Astrocyte (in vitro differentiated cells and primary cell): ENCODE data around the gene HSF2. TPM values are rescaled to one million over a fixed set of nuclear protein-coding genes. Genes with fewer than 3 reads are reported as not detected.

ENCODE experiments used
- DNase-seq: peaks from one replicate; pipeline ENCODE4 v3.0.0-alpha.2; 2010; ENCODE audit warnings: low read depth
- FAIRE-seq: peaks from 2 replicates; lab custom pipeline; 2011; peaks lifted over from hg19 to GRCh38; lab: Jason Lieb, UNC
- H2AFZ ChIP-seq: 2 replicates; pipeline ENCODE4 v1.6.0; 2012; ENCODE audit warnings: low read depth, low read length, inconsistent platforms
- H3K27ac ChIP-seq: 2 replicates; pipeline ENCODE4 v1.5.1; 2011; ENCODE audit warnings: low read depth, low read length, inconsistent platforms
- H3K27me3 ChIP-seq: 2 replicates; pipeline ENCODE4 v1.6.0; 2011; ENCODE audit warnings: low read length, inconsistent platforms; ENCODE audit not compliant: insufficient read depth
- H3K36me3 ChIP-seq: 2 replicates; pipeline ENCODE4 v1.5.1; 2011; ENCODE audit warnings: low read length, inconsistent platforms; ENCODE audit not compliant: insufficient read depth
- H3K4me1 ChIP-seq: 2 replicates; pipeline ENCODE4 v1.5.1; 2011; ENCODE audit warnings: low read length, inconsistent platforms; ENCODE audit not compliant: insufficient read depth
- H3K4me2 ChIP-seq: 2 replicates; pipeline ENCODE4 v1.6.0; 2012; ENCODE audit warnings: low read length, inconsistent platforms
- H3K4me3 ChIP-seq: 2 replicates; pipeline ENCODE4 v1.5.1; 2011; ENCODE audit warnings: low read depth, mild to moderate bottlenecking, low read length, inconsistent platforms; ENCODE audit not compliant: insufficient read depth
- H3K79me2 ChIP-seq: 2 replicates; pipeline ENCODE4 v1.6.0; 2012; ENCODE audit warnings: mild to moderate bottlenecking, low read length, inconsistent platforms; ENCODE audit not compliant: insufficient read depth
- H3K9ac ChIP-seq: 2 replicates; pipeline ENCODE4 v1.6.0; 2012; ENCODE audit warnings: mild to moderate bottlenecking, low read length, inconsistent platforms
- H3K9me3 ChIP-seq: 2 replicates; pipeline ENCODE4 v1.5.1; 2012; ENCODE audit warnings: low read depth, mild to moderate bottlenecking, low read length, inconsistent platforms; ENCODE audit not compliant: insufficient read depth
- H4K20me1 ChIP-seq: 2 replicates; pipeline ENCODE4 v1.6.0; 2012; ENCODE audit warnings: low read length, inconsistent platforms; ENCODE audit not compliant: insufficient read depth
- H3K27ac Mint-ChIP-seq: one replicate; pipeline ENCODE4 v1.8.0; 2021; ENCODE audit warnings: mild to moderate bottlenecking, mixed read lengths; ENCODE audit not compliant: unreplicated experiment
- H3K27me3 Mint-ChIP-seq: one replicate; pipeline ENCODE4 v1.8.0; 2021; ENCODE audit warnings: low read depth, mixed read lengths; ENCODE audit not compliant: unreplicated experiment
- H3K36me3 Mint-ChIP-seq: one replicate; pipeline ENCODE4 v1.8.0; 2021; ENCODE audit warnings: low read depth, mixed read lengths; ENCODE audit not compliant: unreplicated experiment
- H3K4me1 Mint-ChIP-seq: one replicate; pipeline ENCODE4 v1.8.0; 2021; ENCODE audit warnings: low read depth, mixed read lengths; ENCODE audit not compliant: unreplicated experiment
- H3K4me3 Mint-ChIP-seq: one replicate; pipeline ENCODE4 v1.8.0; 2021; ENCODE audit warnings: mild to moderate bottlenecking, moderate library complexity, mixed read lengths; ENCODE audit not compliant: unreplicated experiment
- H3K9me3 Mint-ChIP-seq: one replicate; pipeline ENCODE4 v1.8.0; 2021; ENCODE audit warnings: mild to moderate bottlenecking, mixed read lengths; ENCODE audit not compliant: unreplicated experiment
- CTCF ChIP-seq: IDR thresholded peaks from 2 replicates; pipeline ENCODE4 v1.5.1; 2011; ENCODE audit warnings: low read depth, mild to moderate bottlenecking, inconsistent platforms, low read length, moderate library complexity; ENCODE audit not compliant: insufficient read depth
- EZH2 ChIP-seq: IDR thresholded peaks from 2 replicates; pipeline ENCODE4 v1.6.1; 2012; ENCODE audit warnings: mild to moderate bottlenecking, low read length, inconsistent platforms; ENCODE audit not compliant: insufficient read depth
- total RNA-seq: library from RNA; stranded (reverse); gene quantifications from 2 replicates; pipeline ENCODE4 v1.2.1, GENCODE V29; 2021

Gene HSF2
- total RNA-seq, 1 donor from 2014 or later: 9.2 TPM

GRCh38 chr6:122360809-122361208 lies 38.6 kb upstream of the HSF2 start:
- TF ChIP-seq CTCF (no peak), EZH2 (no peak)
- H2AFZ ChIP-seq: no peak overlapping the region
- no peaks in the 10 kb centered on the region for H3K4me1 Mint-ChIP-seq
- H3K4me3 ChIP-seq: no peak overlapping the region
- H4K20me1 ChIP-seq: no peaks in the 10 kb centered on the region
- no peaks in the 10 kb centered on the region for H3K36me3 ChIP-seq
- H3K4me1 ChIP-seq: no peaks in the 10 kb centered on the region
- H3K27me3 ChIP-seq: no peaks in the 10 kb centered on the region
- H3K36me3 Mint-ChIP-seq: no peaks in the 10 kb centered on the region
- FAIRE-seq (no peak), DNase-seq (no peak)
- no peaks in the 10 kb centered on the region for H3K79me2 ChIP-seq
- H3K27ac Mint-ChIP-seq: no peak overlapping the region
- no peaks in the 10 kb centered on the region for H3K9me3 ChIP-seq
- H3K9me3 Mint-ChIP-seq: no peaks in the 10 kb centered on the region
- no peak overlapping the region for H3K4me2 ChIP-seq
- H3K9ac ChIP-seq: no peak overlapping the region
- no peak overlapping the region for H3K4me3 Mint-ChIP-seq
- no peaks in the 10 kb centered on the region for H3K27me3 Mint-ChIP-seq
- H3K27ac ChIP-seq: no peak overlapping the region

- Histone ChIP-seq H3K36me3 (no peaks in the 10 kb centered on the region), H3K9ac (no peak overlapping the region), H3K9me3 (no peaks in the 10 kb centered on the region), H3K4me1 (no peaks in the 10 kb centered on the region), H3K4me3 (no peak overlapping the region), H3K27ac (no peak overlapping the region), H3K4me2 (no peak overlapping the region), H2AFZ (no peak overlapping the region), H4K20me1 (no peaks in the 10 kb centered on the region), H3K27me3 (no peaks in the 10 kb centered on the region), H3K79me2 (no peaks in the 10 kb centered on the region)
- Mint-ChIP-seq H3K4me3 (no peak overlapping the region), H3K27me3 (no peaks in the 10 kb centered on the region), H3K4me1 (no peaks in the 10 kb centered on the region), H3K27ac (no peak overlapping the region), H3K9me3 (no peaks in the 10 kb centered on the region), H3K36me3 (no peaks in the 10 kb centered on the region)
- no peak for TF ChIP-seq CTCF
- TF ChIP-seq EZH2: no peak
- no peak for DNase-seq
- no peak for FAIRE-seq
These were observed 38.0 kb upstream of the HSF2 start for GRCh38 chr6:122361314-122361979.

- Histone ChIP-seq H3K4me3 (no peak overlapping the region), H3K4me1 (no peaks in the 10 kb centered on the region), H2AFZ (no peak overlapping the region), H3K27ac (no peak overlapping the region), H3K9me3 (no peaks in the 10 kb centered on the region), H3K27me3 (no peaks in the 10 kb centered on the region), H4K20me1 (no peaks in the 10 kb centered on the region), H3K9ac (no peak overlapping the region), H3K79me2 (no peaks in the 10 kb centered on the region), H3K36me3 (no peaks in the 10 kb centered on the region), H3K4me2 (no peak overlapping the region)
- no peak for TF ChIP-seq EZH2
- no peak for TF ChIP-seq CTCF
- Mint-ChIP-seq H3K4me3 (no peak overlapping the region), H3K27ac (no peak overlapping the region), H3K36me3 (no peaks in the 10 kb centered on the region), H3K9me3 (no peaks in the 10 kb centered on the region), H3K4me1 (no peaks in the 10 kb centered on the region), H3K27me3 (no peaks in the 10 kb centered on the region)
- DNase-seq (no peak), FAIRE-seq (no peak)
These were observed 35.5 kb upstream of the HSF2 start for GRCh38 chr6:122363769-122364483.
